Pancreas (tissue), 10 donors: Measurements from ENCODE around the gene ISL2. TPM values are rescaled to one million over a fixed set of nuclear protein-coding genes. Genes with fewer than 3 reads are reported as not detected.
"Not testable (repeated sequence)": the region's sequence is repeated elsewhere in the genome, so short reads cannot be mapped to it uniquely, and the experiment has no call there.

ENCODE experiments used
- ATAC-seq, 4 donors: fragments of 200-7000 bp; cut with Tn5 transposase; one replicate each; pipeline versions ENCODE4 v1.8.0 to v1.9.1; 2020; ENCODE audit warnings: mild to moderate bottlenecking in 4 of 4, moderate library complexity in 4 of 4
- DNase-seq, 6 donors: peaks; one replicate each; pipeline ENCODE4 v3.0.0-alpha.2; 2020
- FAIRE-seq: peaks from 2 replicates; lab custom pipeline; 2012; peaks lifted over from hg19 to GRCh38; lab: Jason Lieb, UNC
- H3K27ac ChIP-seq, 4 donors: fragments of 200-600 bp; sonication (generic); 1 replicate in 3 of 4; 2 replicates in 1 of 4; pipeline versions ENCODE4 v1.5.0 to v1.8.0; 2020
- H3K27me3 ChIP-seq, 4 donors: fragments of 200-600 bp; one replicate each; pipeline ENCODE4 v1.8.0; 2021
- H3K36me3 ChIP-seq, 3 donors: fragments of 200-600 bp; sonication (generic) in 1 of 3; one replicate each; pipeline versions ENCODE4 v1.5.0 to v1.8.0; 2020 to 2021
- H3K4me1 ChIP-seq, 3 donors: fragments of 200-600 bp; one replicate each; pipeline ENCODE4 v1.8.0; 2021
- H3K4me3 ChIP-seq, 4 donors: fragments of 200-600 bp; sonication (generic) in 2 of 4; one replicate each; pipeline versions ENCODE4 v1.5.0 to v1.8.0; 2020 to 2021
- H3K9me3 ChIP-seq, 4 donors: fragments of 200-600 bp; one replicate each; pipeline ENCODE4 v1.8.0; 2021
- CTCF ChIP-seq, 4 donors: fragments of 200-600 bp; sonication (generic) in 3 of 4; IDR thresholded peaks; one replicate each; pipeline versions ENCODE4 v1.5.0 to v1.8.0; 2021; ENCODE audit warnings: antibody characterized with exemption in 4 of 4
- WGBS, 2 donors: extraction: QIAGEN DNeasy Blood & Tissue Kit; methylation state at CpG; one replicate each; pipeline ENCODE4 v1.1.7; 2013; 5-methylcytosine and 5-hydroxymethylcytosine counted together
- intact Hi-C, 3 donors: fragments of 100-400 bp; cut with DNase I; formaldehyde crosslinking; loops; one replicate each; pipeline versions ENCODE4 v1.11.1 to v1.14.2; 2022
- polyA plus RNA-seq, 2 donors: library from polyadenylated mRNA; stranded (reverse); fragments of 200-250 nt; gene quantifications; one replicate each; pipeline ENCODE4 v1.2.3, GENCODE V29; 2013
- total RNA-seq, 6 donors: library from RNA; stranded (reverse); fragmentation: NEBNext Ultra II Directional in 4 of 6; extraction: Animal tissue kit (Norgen Biotek cat#: 25700) in 4 of 6; gene quantifications; one replicate each; pipeline versions ENCODE4 v1.2.1 to v1.2.4, GENCODE V29; 2021 to 2023
- donor health status: healthy with polysubstance abuse.
- donor health status: DM: no; HTN: no; CAD: no; lungs with moderate emphysema.
- donor health status: DM: no; HTN: no; CAD: no.
- donor health status: control.
- donor health status: control.
- donor health status: Bipolar disorder and iron deficiency.
- donor health status: DM: yes; HTN: yes; CAD: no.
- donor health status: DM: no; HTN: no; CAD: no.
- donor health status: DM: no; HTN: no; CAD: no.
- donor health status: DM: yes; HTN: yes; CAD: no.

ISL2 gene
- total and polyA plus RNA-seq, 8 donors, result 0.11 to 0.41 (median 0.16) TPM; not detected in 5

GRCh38 chr15:76310475-76311099, 26.0 kb upstream of the ISL2 start:
- peak overlapping the region; percentile 56 to 89 (median 76) for H3K4me3 ChIP-seq
- intact Hi-C loops, result no loop called here
- H3K9me3 ChIP-seq, result no peaks in the 10 kb centered on the region
- peak overlapping the region; percentile 75 to 90 (median 82) for H3K27ac ChIP-seq
- TF ChIP-seq CTCF (IDR thresholded peaks at IDR 0.05), result no peak
- H3K36me3 ChIP-seq, result no peaks in the 10 kb centered on the region
- FAIRE-seq, result no peak
- H3K27me3 ChIP-seq, result no peaks in the 10 kb centered on the region
- peak; percentile 23 to 43 (median 41) for ATAC-seq
- peaks cover 4 to 8% (median 8%) of the 10 kb centered on the region in 3 donors for H3K4me1 ChIP-seq
- peak in 1 of 6 donors; percentile 18 for DNase-seq
- WGBS, 2 donors, result 0 to 1% methylated on average over 16 of the region's 16 CpGs

- Histone ChIP-seq H3K4me1 (peaks cover 4 to 8% (median 8%) of the 10 kb centered on the region in 3 donors), H3K27me3 (no peaks in the 10 kb centered on the region), H3K4me3 (peak within 1 kb of the TSS; percentile 56 to 89 (median 76)), H3K36me3 (no peaks in the 10 kb centered on the region), H3K27ac (peak within 1 kb of the TSS; percentile 75 to 90 (median 82)), H3K9me3 (no peaks in the 10 kb centered on the region)
- TF ChIP-seq CTCF (IDR thresholded peaks at IDR 0.05), result no peak
- peak; percentile 96 to 99 (median 97) for DNase-seq
- intact Hi-C loops, result no loop called here
- 0 to 1% methylated on average over 60 of the region's 60 CpGs for WGBS, 2 donors
- FAIRE-seq, result no peak
- ATAC-seq, result peak; percentile 96 to 99 (median 99)
These were observed 25.2 kb upstream of the ISL2 start, which contains the start of gene ETFA for GRCh38 chr15:76311100-76311953. Gene ETFA (minus strand): TSS chr15:76311469. CDS start chr15:76311388, 81 bp downstream.

- Histone ChIP-seq H3K9me3 (no peaks in the 10 kb centered on the region), H3K4me3 (no peak overlapping the region), H3K27me3 (no peaks in the 10 kb centered on the region), H3K27ac (no peak overlapping the region), H3K4me1 (peaks cover 0 to 8% (median 8%) of the 10 kb centered on the region in 3 donors), H3K36me3 (no peaks in the 10 kb centered on the region)
- no peak for FAIRE-seq
- DNase-seq, result no peak
- WGBS, 2 donors, result 80 to 81% methylated on average over 7 of the region's 7 CpGs
- TF ChIP-seq CTCF (IDR thresholded peaks at IDR 0.05), result no peak
- no peak for ATAC-seq
- intact Hi-C loops, result no loop called here
These were observed 23.9 kb upstream of the ISL2 start for GRCh38 chr15:76312540-76313174.

- DNase-seq, H3K36me3 ChIP-seq, FAIRE-seq, H3K27me3 ChIP-seq, H3K27ac ChIP-seq, intact Hi-C loops, H3K4me3 ChIP-seq, H3K4me1 ChIP-seq, H3K9me3 ChIP-seq, ATAC-seq: not testable (repeated sequence)
- 93 to 94% methylated on average over 4 of the region's 4 CpGs for WGBS, 2 donors
These were observed 23.4 kb upstream of the ISL2 start for GRCh38 chr15:76313175-76313567.

GRCh38 chr15:76313731-76314130, 22.8 kb upstream of the ISL2 start:
- no peaks in the 10 kb centered on the region for H3K27me3 ChIP-seq
- TF ChIP-seq CTCF (IDR thresholded peaks at IDR 0.05), result no peak
- no peaks in the 10 kb centered on the region for H3K36me3 ChIP-seq
- DNase-seq, result no peak
- WGBS, 2 donors, result 72 to 74% methylated on average over 5 of the region's 5 CpGs
- no peak overlapping the region for H3K27ac ChIP-seq
- H3K4me3 ChIP-seq, result no peak overlapping the region
- FAIRE-seq, result no peak
- no peaks in the 10 kb centered on the region for H3K9me3 ChIP-seq
- intact Hi-C loops, result no loop called here
- peaks cover 0 to 8% (median 8%) of the 10 kb centered on the region in 3 donors for H3K4me1 ChIP-seq
- no peak for ATAC-seq
